H1 (cell line): Measurements from ENCODE around the gene HOXD1. TPM values are rescaled to one million over a fixed set of nuclear protein-coding genes. Genes with fewer than 3 reads are reported as not detected.

Experiments
- CTCF ChIA-PET: fragments of 300-600 bp; sonication (Branson Sonifier 250); formaldehyde crosslinking; loops from one replicate; lab custom pipeline; 2021; ENCODE audit not compliant: partially characterized antibody; lab: Charles Lee
- POLR2A ChIA-PET: fragments of 300-600 bp; sonication (Branson Sonifier 250); formaldehyde crosslinking; loops from one replicate; lab custom pipeline; 2021; ENCODE audit warnings: inconsistent platforms; ENCODE audit not compliant: partially characterized antibody; lab: Charles Lee
- DNase-seq, 2 experiments: peaks; one replicate each; pipeline versions ENCODE4 v3.0.0 to v3.0.0-alpha.2; 2010 to 2022; ENCODE audit warnings: low spot score in 2 of 2, low read depth in 1 of 2, mixed read lengths in 1 of 2
- FAIRE-seq: peaks from 2 replicates; lab custom pipeline; 2011; peaks lifted over from hg19 to GRCh38; lab: Jason Lieb, UNC
- H2AFZ ChIP-seq: 2 replicates; pipeline ENCODE4 v1.8.1; 2012; ENCODE audit warnings: low read length, inconsistent platforms
- H2AK5ac ChIP-seq: 2 replicates; pipeline ENCODE4 v1.6.1; 2013; ENCODE audit warnings: low read depth, low read length
- H2BK120ac ChIP-seq: replicated peaks from 2 replicates; pipeline ENCODE3; 2013; ENCODE audit warnings: low read depth, low read length, inconsistent platforms
- H2BK12ac ChIP-seq: 2 replicates; pipeline ENCODE4 v1.6.1; 2013; ENCODE audit warnings: low read depth, low read length
- H2BK15ac ChIP-seq: 2 replicates; pipeline ENCODE4 v1.6.1; 2013; ENCODE audit warnings: low read length
- H2BK20ac ChIP-seq: 2 replicates; pipeline ENCODE4 v1.6.1; 2013; ENCODE audit warnings: low read length
- H2BK5ac ChIP-seq: 2 replicates; pipeline ENCODE4 v1.6.1; 2013; ENCODE audit warnings: low read depth, low read length
- H3K14ac ChIP-seq: 2 replicates; pipeline ENCODE4 v1.6.1; 2013; ENCODE audit warnings: inconsistent platforms; ENCODE audit not compliant: insufficient read length
- H3K18ac ChIP-seq: 2 replicates; pipeline ENCODE4 v1.6.1; 2013; ENCODE audit warnings: low read length; ENCODE audit errors: extremely low read depth
- H3K23ac ChIP-seq: 2 replicates; pipeline ENCODE4 v1.6.1; 2013; ENCODE audit warnings: inconsistent platforms; ENCODE audit not compliant: insufficient read length
- H3K23me2 ChIP-seq: 2 replicates; pipeline ENCODE4 v1.6.1; 2013; ENCODE audit warnings: low read depth, low read length
- H3K27ac ChIP-seq: 2 replicates; pipeline ENCODE4 v1.6.1; 2011; ENCODE audit warnings: low read depth, low read length, inconsistent platforms
- H3K27me3 ChIP-seq, 4 experiments: replicated peaks in 1 of 4; 1 replicate in 1 of 4; 2 replicates in 3 of 4; pipeline versions ENCODE4 v1.6.1 to v1.8.1; 2011 to 2013; ENCODE audit warnings: low read length in 3 of 4, mild to moderate bottlenecking in 3 of 4, inconsistent platforms in 2 of 4, mixed read lengths in 2 of 4, moderate library complexity in 1 of 4; ENCODE audit not compliant: control insufficient read depth in 3 of 4, insufficient read depth in 3 of 4; ENCODE audit errors: extremely low read depth in 1 of 4
- H3K36me3 ChIP-seq, 4 experiments: 2 replicates each; pipeline versions ENCODE4 v1.6.1 to v1.8.1; 2011 to 2013; ENCODE audit warnings: mild to moderate bottlenecking in 4 of 4, low read length in 3 of 4, moderate library complexity in 2 of 4, control low read depth in 1 of 4, inconsistent platforms in 1 of 4; ENCODE audit not compliant: insufficient read depth in 4 of 4, control insufficient read depth in 2 of 4
- H3K4ac ChIP-seq: replicated peaks from 2 replicates; pipeline ENCODE3; 2013; ENCODE audit warnings: low read length, low read depth, mixed read lengths, inconsistent platforms; ENCODE audit not compliant: insufficient read length
- H3K4me1 ChIP-seq, 4 experiments: replicated peaks in 1 of 4; 1 replicate in 1 of 4; 2 replicates in 3 of 4; pipeline versions ENCODE4 v1.6.1 to v1.8.1; 2011 to 2013; ENCODE audit warnings: low read length in 3 of 4, inconsistent platforms in 2 of 4, mixed read lengths in 1 of 4; ENCODE audit not compliant: insufficient read depth in 4 of 4, control insufficient read depth in 3 of 4
- H3K4me2 ChIP-seq, 2 experiments: 2 replicates each; pipeline versions ENCODE4 v1.6.1 to v1.8.1; 2011 to 2013; ENCODE audit warnings: low read depth in 2 of 2, low read length in 2 of 2, control low read depth in 1 of 2, inconsistent platforms in 1 of 2, mild to moderate bottlenecking in 1 of 2; ENCODE audit not compliant: insufficient read depth in 1 of 2
- H3K4me3 ChIP-seq, 4 experiments: fragments of 200-600, 300-600 bp in 1 of 4; sonication (generic), shearing (Covaris generic), sonication (Bioruptor Twin) in 1 of 4; 2 replicates each; pipeline versions ENCODE4 v1.5.1 to v1.8.1; 2011 to 2016; ENCODE audit warnings: low read length in 4 of 4, low read depth in 3 of 4, control low read depth in 2 of 4, inconsistent platforms in 2 of 4, mild to moderate bottlenecking in 2 of 4, mixed read lengths in 1 of 4, moderate library complexity in 1 of 4; ENCODE audit not compliant: insufficient read depth in 2 of 4; ENCODE audit errors: extremely low read depth in 1 of 4
- H3K56ac ChIP-seq: replicated peaks from 2 replicates; pipeline ENCODE3; 2013; ENCODE audit warnings: low read depth, mild to moderate bottlenecking, mixed read lengths, low read length, inconsistent platforms; ENCODE audit not compliant: insufficient read length
- H3K79me1 ChIP-seq: 2 replicates; pipeline ENCODE4 v1.6.1; 2013; ENCODE audit warnings: low read depth, low read length, control low read depth
- H3K79me2 ChIP-seq, 2 experiments: 2 replicates each; pipeline versions ENCODE4 v1.6.1 to v1.8.1; 2012 to 2013; ENCODE audit warnings: low read length in 2 of 2, mild to moderate bottlenecking in 2 of 2, inconsistent platforms in 1 of 2; ENCODE audit not compliant: insufficient read depth in 2 of 2, control insufficient read depth in 1 of 2
- H3K9ac ChIP-seq, 4 experiments: replicated peaks in 1 of 4; 1 replicate in 1 of 4; 2 replicates in 3 of 4; pipeline versions ENCODE4 v1.6.1 to v1.8.1; 2011 to 2013; ENCODE audit warnings: low read depth in 3 of 4, low read length in 3 of 4, control low read depth in 2 of 4, mild to moderate bottlenecking in 2 of 4, moderate library complexity in 2 of 4, inconsistent platforms in 1 of 4; ENCODE audit errors: extremely low read depth in 1 of 4
- H3K9me3 ChIP-seq, 2 experiments: 2 replicates each; pipeline versions ENCODE4 v1.6.1 to v1.8.1; 2012 to 2013; ENCODE audit warnings: mild to moderate bottlenecking in 2 of 2, moderate library complexity in 2 of 2, control low read depth in 1 of 2, inconsistent platforms in 1 of 2, low read depth in 1 of 2, low read length in 1 of 2, mixed read lengths in 1 of 2; ENCODE audit not compliant: insufficient read depth in 2 of 2
- H4K20me1 ChIP-seq, 2 experiments: replicated peaks in 1 of 2; 2 replicates each; pipeline versions ENCODE3 to v1.8.1; 2011 to 2013; ENCODE audit warnings: inconsistent platforms in 2 of 2, low read length in 2 of 2, mild to moderate bottlenecking in 1 of 2; ENCODE audit not compliant: insufficient read depth in 2 of 2, control insufficient read depth in 1 of 2
- H4K5ac ChIP-seq: 2 replicates; pipeline ENCODE4 v1.6.1; 2013; ENCODE audit warnings: low read length, low read depth, mixed read lengths, inconsistent platforms; ENCODE audit not compliant: insufficient read length
- H4K8ac ChIP-seq: 2 replicates; pipeline ENCODE4 v1.8.0; 2013; ENCODE audit warnings: mild to moderate bottlenecking, moderate library complexity, low read length, inconsistent platforms; ENCODE audit not compliant: insufficient read depth; ENCODE audit errors: extremely low read depth
- H4K91ac ChIP-seq: replicated peaks from 2 replicates; pipeline ENCODE3; 2013; ENCODE audit warnings: low read length, mixed read lengths, inconsistent platforms; ENCODE audit not compliant: insufficient read length
- BCL11A ChIP-seq, 2 experiments: IDR thresholded peaks; one replicate each; pipeline ENCODE4 v1.6.1; 2011; ENCODE audit warnings: low read depth in 2 of 2, low read length in 2 of 2, mild to moderate bottlenecking in 2 of 2
- HDAC6 ChIP-seq: IDR thresholded peaks from one replicate; pipeline ENCODE4 v1.7.1; 2012; ENCODE audit warnings: low read depth, mild to moderate bottlenecking, inconsistent platforms, low read length, moderate library complexity
- SIN3A ChIP-seq, 2 experiments: IDR thresholded peaks in 1 of 2; conservative IDR thresholded peaks in 1 of 2; 2 replicates each; pipeline ENCODE4 v1.6.1; 2011 to 2012; ENCODE audit warnings: low read length in 2 of 2, improper control_type of control experiment in 1 of 2, low read depth in 1 of 2, mild to moderate bottlenecking in 1 of 2
- SUZ12 ChIP-seq: fragments of 200-600 bp; sonication (generic); IDR thresholded peaks from 2 replicates; pipeline ENCODE4 v1.6.1; 2012; ENCODE audit warnings: mild to moderate bottlenecking, inconsistent platforms, low read length, moderate library complexity, mixed read lengths
- USF2 ChIP-seq: IDR thresholded peaks from 2 replicates; pipeline ENCODE4 v1.6.1; 2011; ENCODE audit warnings: low read length, improper control_type of control experiment
- YY1 ChIP-seq: IDR thresholded peaks from 2 replicates; pipeline ENCODE4 v1.6.1; 2011; ENCODE audit warnings: low read depth, mild to moderate bottlenecking, low read length
- WGBS, 2 experiments: shearing (Covaris generic) in 1 of 2; methylation state at CpG; one replicate each; pipeline versions ENCODE4 v1.1.6 to v1.1.7; 2013 to 2015; ENCODE audit warnings: low lambda C conversion rate in 2 of 2, mixed read lengths in 2 of 2, inconsistent platforms in 1 of 2, low coverage in 1 of 2, missing lambda C conversion rate in 1 of 2; ENCODE audit not compliant: insufficient replicate concordance in 2 of 2, insufficient coverage in 1 of 2, insufficient read length in 1 of 2; ENCODE audit errors: extremely low coverage in 1 of 2, missing lambda C conversion rate in 1 of 2; 5-methylcytosine and 5-hydroxymethylcytosine counted together
- polyA plus RNA-seq, 7 experiments: library from polyadenylated mRNA; depleted of rRNA in 3 of 7; stranded (reverse) in 5 of 7; unstranded in 2 of 7; fragments of >200 nt in 5 of 7; fragments of 200-250 nt in 2 of 7; gene quantifications; 1 replicate in 5 of 7; 2 replicates in 1 of 7; 4 replicates in 1 of 7; pipeline versions ENCODE4 v1.2.1 to v1.2.3, GENCODE V29; 2011 to 2013; ENCODE audit warnings: missing spikeins in 2 of 7, mixed read lengths in 2 of 7
- total RNA-seq: library from RNA; stranded (reverse); fragmentation: NEBNext Ultra II Directional; extraction: Animal tissue kit (Norgen Biotek cat#: 25700); gene quantifications from 2 replicates; pipeline ENCODE4 v1.2.1, GENCODE V29; 2021

The HOXD1 gene
- total and polyA plus RNA-seq, 2 of the 8 experiments (the other 6 are each of a cell fraction or from before 2014, with no cell fraction given): 0.03 TPM; not detected in 1

- H4K20me1 ChIP-seq: peaks cover 15 to 24% of the 10 kb centered on the region in 2 experiments
- H2AK5ac ChIP-seq: no peak overlapping the region
- H4K5ac ChIP-seq: no peak overlapping the region
- H2BK120ac ChIP-seq: no peak overlapping the region
- H3K23ac ChIP-seq: no peak overlapping the region
- H3K18ac ChIP-seq: no peak overlapping the region
- H3K9me3 ChIP-seq: no peaks in the 10 kb centered on the region; a peak in 1 of 4 replicates
- no peak overlapping the region for H3K9ac ChIP-seq
- H3K4ac ChIP-seq: no peak overlapping the region
- H2BK5ac ChIP-seq: no peak overlapping the region
- FAIRE-seq (no peak), DNase-seq (no peak)
- H3K4me1 ChIP-seq: peaks cover 0 to 6% (median 4%) of the 10 kb centered on the region in 4 experiments; a peak in 5 of 7 replicates
- TF ChIP-seq SUZ12 (no peak), HDAC6 (no peak), YY1 (no peak), USF2 (no peak), SIN3A (conservative IDR thresholded peaks at IDR 0.05 in 1 of 2, IDR thresholded peaks at IDR 0.05 in 1 of 2; ENCODE audit: low read depth in 1 of 2, low read length in 2 of 2) (no peak), BCL11A (IDR thresholded peaks at IDR 0.05; ENCODE audit: low read depth in 2 of 2, low read length in 2 of 2) (no peak)
- H3K79me2 ChIP-seq: no peaks in the 10 kb centered on the region
- H2BK20ac ChIP-seq: no peak overlapping the region
- H3K36me3 ChIP-seq: peaks cover 0 to 6% (median 0%) of the 10 kb centered on the region in 4 experiments; a peak in 1 of 8 replicates
- H2AFZ ChIP-seq: no peak overlapping the region
- no peak overlapping the region for H3K56ac ChIP-seq
- ChIA-PET CTCF (interaction anchor here (0.6 to 10.0 kb wide), 13 partner anchors 10 to 508 kb away, joined by 3 to 119 read pairs (median 5); no protein-coding TSS in a partner anchor), POLR2A (no interaction called here)
- H4K91ac ChIP-seq: no peak overlapping the region
- H2BK12ac ChIP-seq: no peak overlapping the region
- H3K4me3 ChIP-seq: no peak overlapping the region
- no peak overlapping the region for H2BK15ac ChIP-seq
- no peak overlapping the region for H3K14ac ChIP-seq
- H3K23me2 ChIP-seq: peaks cover 2% of the 10 kb centered on the region; the same call in 1 of the 2 replicates
- 28% methylated on average over 4 of the region's 4 CpGs; no CpG with 5 or more reads in 1 of the 2 experiments for WGBS, 2 experiments
- no peak overlapping the region for H3K4me2 ChIP-seq
- H3K79me1 ChIP-seq: no peaks in the 10 kb centered on the region
- peaks cover 88 to 100% (median 96%) of the 10 kb centered on the region in 4 experiments for H3K27me3 ChIP-seq
- H4K8ac ChIP-seq: no peak overlapping the region
- no peak overlapping the region for H3K27ac ChIP-seq
Observed at GRCh38 chr2:176145085-176145969, 43.1 kb upstream of the HOXD1 start.
